Neural progenitor cell (in vitro differentiated cells): ENCODE measurements around the gene ZNF787.

Experiments
- CTCF ChIP-seq: fragments of 200-600 bp; sonication (generic); IDR thresholded peaks from 2 replicates; pipeline ENCODE4 v1.5.1; 2017; ENCODE audit warnings: antibody characterized with exemption, mild to moderate bottlenecking
- EZH2 ChIP-seq: fragments of 200-600 bp; sonication (generic); IDR thresholded peaks from 2 replicates; pipeline ENCODE4 v1.6.1; 2017; ENCODE audit warnings: antibody characterized with exemption, mild to moderate bottlenecking, moderate library complexity

GRCh38 chr19:56161534-56161933 lies 40.4 kb upstream of the ZNF787 start:
- TF ChIP-seq EZH2 (no peak), CTCF (no peak)
